A673 (cell line): ENCODE data around the gene NAGLU. TPM values are rescaled to one million over a fixed set of nuclear protein-coding genes. Genes with fewer than 3 reads are reported as not detected.
"Not testable (repeated sequence)": the region's sequence is repeated elsewhere in the genome, so short reads cannot be mapped to it uniquely, and the experiment has no call there.

Experiments used
- BruUV-seq: library from RNA; stranded (reverse); fragments of 400-500 nt; replicated peaks from 2 replicates; lab custom pipeline; 2021; lab: Mats Ljungman, UMichigan
- CTCF ChIA-PET: fragments of 300-600 bp; sonication (Branson Sonifier 250); formaldehyde crosslinking; loops from one replicate; lab custom pipeline; 2022; ENCODE audit warnings: antibody characterized with exemption; lab: Charles Lee
- POLR2A ChIA-PET: fragments of 300-600 bp; sonication (Branson Sonifier 250); formaldehyde crosslinking; loops from one replicate; lab custom pipeline; 2022; ENCODE audit warnings: antibody characterized with exemption; ENCODE audit not compliant: low non-redundant PET; lab: Charles Lee
- DNase-seq: peaks from one replicate; pipeline ENCODE4 v3.0.0-alpha.2; 2015; ENCODE audit warnings: low spot score
- H3K27ac ChIP-seq: fragments of 200-600 bp; sonication (generic); 2 replicates; pipeline ENCODE4 v1.5.1; 2016; ENCODE audit warnings: mixed run types, low read depth, mild to moderate bottlenecking, mixed read lengths, antibody characterized with exemption, low read length; ENCODE audit not compliant: poor library complexity, severe bottlenecking
- H3K27me3 ChIP-seq: fragments of 200-600 bp; sonication (generic); replicated peaks from 2 replicates; pipeline ENCODE4 v1.6.1; 2017; ENCODE audit warnings: mixed run types, low read depth, mild to moderate bottlenecking, mixed read lengths, antibody characterized with exemption, low read length; ENCODE audit not compliant: insufficient read depth, poor library complexity
- H3K36me3 ChIP-seq: fragments of 200-600 bp; sonication (generic); 2 replicates; pipeline ENCODE4 v1.6.1; 2016; ENCODE audit warnings: mixed run types, mild to moderate bottlenecking, mixed read lengths, antibody characterized with exemption, low read length; ENCODE audit not compliant: insufficient read depth, poor library complexity, severe bottlenecking
- H3K4me1 ChIP-seq: fragments of 200-600 bp; sonication (generic); 2 replicates; pipeline ENCODE4 v1.6.1; 2017; ENCODE audit warnings: mixed run types, mild to moderate bottlenecking, mixed read lengths, antibody characterized with exemption, low read length; ENCODE audit not compliant: insufficient read depth, poor library complexity, severe bottlenecking
- H3K4me3 ChIP-seq: fragments of 200-600 bp; sonication (generic); 2 replicates; pipeline ENCODE4 v1.5.1; 2016; ENCODE audit warnings: low read depth, mixed run types, mild to moderate bottlenecking, mixed read lengths, low read length; ENCODE audit not compliant: poor library complexity, severe bottlenecking
- H3K9me3 ChIP-seq: fragments of 200-600 bp; sonication (generic); 2 replicates; pipeline ENCODE4 v1.6.1; 2016; ENCODE audit warnings: mixed run types, low read depth, mild to moderate bottlenecking, mixed read lengths, antibody characterized with exemption, low read length; ENCODE audit not compliant: poor library complexity, severe bottlenecking
- EZH2 ChIP-seq: fragments of 200-600 bp; sonication (generic); IDR thresholded peaks from 2 replicates; pipeline ENCODE4 v1.6.1; 2017; ENCODE audit warnings: borderline replicate concordance, low read depth, mild to moderate bottlenecking, mixed read lengths, antibody characterized with exemption, low read length; ENCODE audit not compliant: poor library complexity, severe bottlenecking
- intact Hi-C: fragments of 100-400 bp; cut with micrococcal nuclease; formaldehyde crosslinking; loops from one replicate; pipeline ENCODE4 v1.10.0; 2022; ENCODE audit not compliant: unreplicated experiment
- total RNA-seq: library from RNA; stranded (reverse); gene quantifications from 2 replicates; pipeline ENCODE4 v1.2.3, GENCODE V29; 2021
- TF ChIP-seq, protein P1 (sequence below): fragments of 300-800, 200-600 bp; sonication (generic); conservative IDR thresholded peaks from 2 replicates; pipeline ENCODE4 v1.5.1; 2017; ENCODE audit warnings: low read depth, mild to moderate bottlenecking, antibody characterized with exemption, low read length, moderate library complexity, mixed read lengths

NAGLU gene
- total RNA-seq, 1 experiment from 2014 or later = 9.6 TPM

GRCh38 chr17:42548993-42549755 lies 13.1 kb downstream of the NAGLU start:
- CTCF ChIA-PET = no interaction called here
- DNase-seq = no peak
- POLR2A ChIA-PET = no interaction called here
- Histone ChIP-seq H3K36me3 (no peaks in the 10 kb centered on the region), H3K4me1 (no peaks in the 10 kb centered on the region), H3K27me3 (no peaks in the 10 kb centered on the region), H3K27ac (no peak overlapping the region), H3K4me3 (peak overlapping the region; percentile 47), H3K9me3 (no peaks in the 10 kb centered on the region)
- TF ChIP-seq, protein P1, sequence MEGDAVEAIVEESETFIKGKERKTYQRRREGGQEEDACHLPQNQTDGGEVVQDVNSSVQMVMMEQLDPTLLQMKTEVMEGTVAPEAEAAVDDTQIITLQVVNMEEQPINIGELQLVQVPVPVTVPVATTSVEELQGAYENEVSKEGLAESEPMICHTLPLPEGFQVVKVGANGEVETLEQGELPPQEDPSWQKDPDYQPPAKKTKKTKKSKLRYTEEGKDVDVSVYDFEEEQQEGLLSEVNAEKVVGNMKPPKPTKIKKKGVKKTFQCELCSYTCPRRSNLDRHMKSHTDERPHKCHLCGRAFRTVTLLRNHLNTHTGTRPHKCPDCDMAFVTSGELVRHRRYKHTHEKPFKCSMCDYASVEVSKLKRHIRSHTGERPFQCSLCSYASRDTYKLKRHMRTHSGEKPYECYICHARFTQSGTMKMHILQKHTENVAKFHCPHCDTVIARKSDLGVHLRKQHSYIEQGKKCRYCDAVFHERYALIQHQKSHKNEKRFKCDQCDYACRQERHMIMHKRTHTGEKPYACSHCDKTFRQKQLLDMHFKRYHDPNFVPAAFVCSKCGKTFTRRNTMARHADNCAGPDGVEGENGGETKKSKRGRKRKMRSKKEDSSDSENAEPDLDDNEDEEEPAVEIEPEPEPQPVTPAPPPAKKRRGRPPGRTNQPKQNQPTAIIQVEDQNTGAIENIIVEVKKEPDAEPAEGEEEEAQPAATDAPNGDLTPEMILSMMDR = no peak
- no peak for TF ChIP-seq EZH2
- intact Hi-C loops = no loop called here
- no TSS peak for BruUV-seq

DNA sequence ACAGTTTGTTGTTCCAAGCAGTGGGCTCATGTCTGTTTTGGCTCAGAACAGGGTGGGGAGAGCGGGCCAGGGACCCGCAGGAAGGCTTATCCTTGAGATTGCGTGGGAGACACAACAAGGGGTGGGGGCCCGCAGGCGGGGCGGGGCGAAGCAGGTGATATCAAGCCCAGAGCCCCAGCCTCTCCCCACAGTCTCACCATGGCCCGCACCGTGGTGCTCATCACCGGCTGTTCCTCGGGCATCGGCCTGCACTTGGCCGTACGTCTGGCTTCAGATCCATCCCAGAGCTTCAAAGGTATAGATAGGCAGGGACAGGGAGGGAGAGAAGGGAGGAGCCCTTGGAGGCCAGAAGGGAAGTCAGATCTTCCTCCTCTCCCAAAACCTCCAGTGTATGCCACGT lies 16.7 kb downstream of the NAGLU start, which contains the start of gene HSD17B1:
Gene HSD17B1 (plus strand): TSS at position 188 of the 400 bp plus-strand sequence. CDS start 11 bp downstream, at position 199.
- H3K4me1 ChIP-seq, H3K9me3 ChIP-seq, H3K36me3 ChIP-seq, CTCF ChIA-PET, BruUV-seq, DNase-seq, intact Hi-C loops, H3K27ac ChIP-seq, POLR2A ChIA-PET, H3K27me3 ChIP-seq: not testable (repeated sequence)
- peak within 1 kb of the TSS; percentile 64 for H3K4me3 ChIP-seq

DNA sequence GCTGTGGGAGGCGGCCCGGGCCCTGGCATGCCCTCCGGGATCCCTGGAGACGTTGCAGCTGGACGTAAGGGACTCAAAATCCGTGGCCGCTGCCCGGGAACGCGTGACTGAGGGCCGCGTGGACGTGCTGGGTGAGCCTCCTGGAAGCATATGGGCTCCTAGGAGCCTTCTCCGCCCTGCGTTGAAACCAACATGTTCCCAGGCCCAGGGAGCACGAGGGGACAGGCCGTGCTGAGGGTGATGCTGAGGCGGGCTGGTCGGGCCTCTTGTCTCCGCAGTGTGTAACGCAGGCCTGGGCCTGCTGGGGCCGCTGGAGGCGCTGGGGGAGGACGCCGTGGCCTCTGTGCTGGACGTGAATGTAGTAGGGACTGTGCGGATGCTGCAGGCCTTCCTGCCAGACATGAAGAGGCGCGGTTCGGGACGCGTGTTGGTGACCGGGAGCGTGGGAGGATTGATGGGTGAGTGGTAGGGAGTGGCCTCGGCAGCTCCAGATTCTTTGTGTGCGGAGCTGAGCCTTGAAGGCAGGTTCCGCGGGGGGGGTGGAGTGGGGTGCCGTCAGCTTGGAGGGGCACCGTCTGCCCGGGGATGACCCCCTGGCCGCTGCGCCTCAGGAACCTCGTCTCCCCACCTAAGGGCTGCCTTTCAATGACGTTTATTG lies 17.2 kb downstream of the NAGLU start:
- TF ChIP-seq, protein P1 = no peak
- TF ChIP-seq EZH2 = no peak
- DNase-seq = no peak
- intact Hi-C loops = no loop called here
- H3K9me3 ChIP-seq = no peaks in the 10 kb centered on the region
- H3K4me3 ChIP-seq = peak overlapping the region; percentile 64
- H3K27me3 ChIP-seq = no peaks in the 10 kb centered on the region
- no peaks in the 10 kb centered on the region for H3K4me1 ChIP-seq
- ChIA-PET POLR2A (no interaction called here), CTCF (no interaction called here)
- no TSS peak for BruUV-seq
- no peak overlapping the region for H3K27ac ChIP-seq
- no peaks in the 10 kb centered on the region for H3K36me3 ChIP-seq
